Kidney epithelial cell (primary cell): ENCODE data around the gene RRAGC. TPM values are rescaled to one million over a fixed set of nuclear protein-coding genes. Genes with fewer than 3 reads are reported as not detected.

ENCODE experiments used
- DNase-seq: peaks from one replicate; pipeline ENCODE4 v3.0.0-alpha.2; 2010; ENCODE audit warnings: low read depth
- H3K27me3 ChIP-seq: 2 replicates; pipeline ENCODE4 v1.6.0; 2011; ENCODE audit warnings: low read length; ENCODE audit not compliant: control insufficient read depth, insufficient read depth
- H3K36me3 ChIP-seq: 2 replicates; pipeline ENCODE4 v1.5.1; 2011; ENCODE audit warnings: low read length; ENCODE audit not compliant: control insufficient read depth, insufficient read depth
- H3K4me3 ChIP-seq: 2 replicates; pipeline ENCODE4 v1.5.1; 2011; ENCODE audit warnings: low read depth, mild to moderate bottlenecking, control low read depth, low read length
- total RNA-seq: library from RNA; depleted of rRNA; stranded (reverse); fragments of >200 nt; gene quantifications from 2 replicates; pipeline ENCODE4 v1.2.3, GENCODE V29; 2015
- TF ChIP-seq, protein P1 (sequence below): IDR thresholded peaks from 2 replicates; pipeline ENCODE4 v1.5.1; 2011; ENCODE audit warnings: mild to moderate bottlenecking, moderate library complexity, low read length, control low read depth, inconsistent platforms; ENCODE audit not compliant: insufficient read depth, poor library complexity, severe bottlenecking

Gene RRAGC
- total RNA-seq, 1 donor from 2014 or later = 40.3 TPM

DNA sequence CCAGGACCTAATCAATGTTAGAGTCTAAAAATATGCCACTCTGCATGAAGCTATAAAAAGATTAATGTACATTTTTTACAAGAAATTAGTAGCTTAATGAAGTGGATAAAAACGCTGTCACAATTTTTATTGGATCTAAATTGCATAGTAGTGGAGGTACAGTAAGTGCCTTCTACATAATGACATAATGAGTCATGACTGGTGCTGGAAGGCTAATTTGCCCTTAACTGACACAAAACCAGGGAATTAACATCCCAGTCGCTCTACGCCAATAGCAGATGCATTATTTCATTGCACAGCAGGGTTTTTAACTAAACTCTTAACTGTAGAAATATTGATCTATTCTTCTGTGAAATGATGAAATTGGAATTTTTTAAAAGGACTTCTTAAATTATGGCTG is 33.3 kb downstream of the RRAGC start:
- TF ChIP-seq, protein P1, sequence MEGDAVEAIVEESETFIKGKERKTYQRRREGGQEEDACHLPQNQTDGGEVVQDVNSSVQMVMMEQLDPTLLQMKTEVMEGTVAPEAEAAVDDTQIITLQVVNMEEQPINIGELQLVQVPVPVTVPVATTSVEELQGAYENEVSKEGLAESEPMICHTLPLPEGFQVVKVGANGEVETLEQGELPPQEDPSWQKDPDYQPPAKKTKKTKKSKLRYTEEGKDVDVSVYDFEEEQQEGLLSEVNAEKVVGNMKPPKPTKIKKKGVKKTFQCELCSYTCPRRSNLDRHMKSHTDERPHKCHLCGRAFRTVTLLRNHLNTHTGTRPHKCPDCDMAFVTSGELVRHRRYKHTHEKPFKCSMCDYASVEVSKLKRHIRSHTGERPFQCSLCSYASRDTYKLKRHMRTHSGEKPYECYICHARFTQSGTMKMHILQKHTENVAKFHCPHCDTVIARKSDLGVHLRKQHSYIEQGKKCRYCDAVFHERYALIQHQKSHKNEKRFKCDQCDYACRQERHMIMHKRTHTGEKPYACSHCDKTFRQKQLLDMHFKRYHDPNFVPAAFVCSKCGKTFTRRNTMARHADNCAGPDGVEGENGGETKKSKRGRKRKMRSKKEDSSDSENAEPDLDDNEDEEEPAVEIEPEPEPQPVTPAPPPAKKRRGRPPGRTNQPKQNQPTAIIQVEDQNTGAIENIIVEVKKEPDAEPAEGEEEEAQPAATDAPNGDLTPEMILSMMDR = no peak
- H3K27me3 ChIP-seq = peaks cover 26% of the 10 kb centered on the region
- no peak for DNase-seq
- H3K36me3 ChIP-seq = no peaks in the 10 kb centered on the region
- no peak overlapping the region for H3K4me3 ChIP-seq

GRCh38 chr1:38820860-38821259 is 38.7 kb downstream of the RRAGC start:
- Histone ChIP-seq H3K36me3 (no peaks in the 10 kb centered on the region), H3K4me3 (no peak overlapping the region), H3K27me3 (peaks cover 62% of the 10 kb centered on the region)
- no peak for DNase-seq
- TF ChIP-seq, protein P1 = no peak

- Histone ChIP-seq H3K27me3 (peaks cover 66% of the 10 kb centered on the region), H3K36me3 (no peaks in the 10 kb centered on the region), H3K4me3 (no peak overlapping the region)
- TF ChIP-seq, protein P1 = no peak
- DNase-seq = no peak
These were observed 40.1 kb downstream of the RRAGC start for GRCh38 chr1:38819516-38819915.

DNA sequence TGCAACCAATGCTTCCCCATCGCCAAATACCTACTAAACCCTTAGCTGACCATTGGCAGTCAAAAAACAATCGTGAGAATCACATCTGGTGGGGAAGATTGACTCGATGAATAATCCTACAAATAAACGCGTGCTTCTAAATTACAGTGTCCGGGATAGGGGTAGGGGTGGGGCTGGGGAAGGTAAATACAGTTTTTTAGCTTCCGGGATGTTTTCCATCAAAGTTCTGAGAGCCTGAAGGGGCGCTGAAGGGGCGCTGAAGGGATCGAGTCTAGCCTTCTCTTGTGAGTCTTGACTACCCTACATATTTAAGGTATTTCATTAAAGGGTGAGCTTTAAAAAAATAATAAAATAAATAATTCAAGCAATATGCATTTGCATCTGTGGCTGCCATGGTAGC is 40.5 kb downstream of the RRAGC start:
- Histone ChIP-seq H3K27me3 (peaks cover 66% of the 10 kb centered on the region), H3K4me3 (no peak overlapping the region), H3K36me3 (no peaks in the 10 kb centered on the region)
- TF ChIP-seq, protein P1 = no peak
- DNase-seq = no peak

DNA sequence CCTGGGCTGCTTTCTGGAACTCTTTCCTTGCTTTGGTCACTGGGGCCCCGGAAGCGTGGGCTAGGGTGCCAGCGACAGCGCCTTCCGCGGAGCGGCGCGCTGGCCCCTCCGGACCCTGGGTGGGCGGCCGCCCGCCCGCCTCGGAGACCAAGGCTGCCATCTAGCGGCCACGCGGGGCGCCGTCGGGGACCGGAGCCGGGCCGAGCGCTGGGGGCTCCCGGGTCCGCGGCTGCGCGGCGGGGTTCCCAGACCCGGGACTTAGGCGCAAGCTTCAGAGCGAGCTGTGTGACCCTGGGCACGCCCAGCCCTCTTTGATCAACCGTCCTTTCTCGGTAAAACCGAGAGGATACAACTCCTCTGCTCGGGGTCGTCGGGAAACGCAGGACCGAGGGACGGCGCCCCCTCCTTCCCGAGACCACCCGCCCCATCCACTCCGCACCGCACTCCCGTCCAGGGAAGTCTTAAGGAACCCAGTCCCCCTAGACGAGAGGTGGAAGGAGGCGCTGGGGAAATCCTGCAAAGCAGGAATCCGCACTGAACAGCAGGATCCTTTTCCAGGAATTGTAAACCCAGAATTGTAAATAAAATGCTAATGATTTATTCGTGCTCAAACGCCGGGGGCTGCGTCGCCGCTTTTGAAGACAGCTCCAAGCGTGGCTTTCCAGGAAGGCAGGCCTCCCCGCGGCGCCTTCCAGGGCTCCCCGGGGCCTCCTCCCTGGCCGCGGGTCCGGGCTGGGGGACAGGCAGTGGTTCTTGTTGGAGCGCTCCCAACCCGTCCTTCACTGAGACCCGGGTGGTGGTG is 41.2 kb downstream of the RRAGC start:
- TF ChIP-seq, protein P1 = peak; percentile 13
- Histone ChIP-seq H3K36me3 (no peaks in the 10 kb centered on the region), H3K27me3 (peaks cover 70% of the 10 kb centered on the region), H3K4me3 (no peak overlapping the region)
- no peak for DNase-seq
